HG02678 (cell line): ENCODE measurements around the gene NRN1L.
A peak's percentile ranks its signal among the peaks of the same experiment; 100 is the strongest.
"Not testable (repeated sequence)": the region's sequence is repeated elsewhere in the genome, so short reads cannot be mapped to it uniquely, and the experiment has no call there.

Source experiments
- ATAC-seq: cut with Tn5 transposase; IDR thresholded peaks from one replicate; pipeline ENCODE4 v1.9.1; 2021; ENCODE audit warnings: mild to moderate bottlenecking, moderate library complexity; ENCODE audit not compliant: unreplicated experiment

The NRN1L gene

GRCh38 chr16:67881621-67882161, 3.0 kb upstream of the NRN1L start:
- ATAC-seq: no peak

GRCh38 chr16:67882374-67883145, 2.1 kb upstream of the NRN1L start:
- ATAC-seq: no peak

- no peak for ATAC-seq
Observed at GRCh38 chr16:67883146-67883871, 1.4 kb upstream of the NRN1L start.

- no peak for ATAC-seq
Observed at GRCh38 chr16:67883872-67884261, 818 bp upstream of the NRN1L start.

GRCh38 chr16:67885545-67885944, 860 bp downstream of the NRN1L start:
- ATAC-seq: no peak

GRCh38 chr16:67885976-67886375, 1.3 kb downstream of the NRN1L start:
- no peak for ATAC-seq

GRCh38 chr16:67886387-67886786, 1.7 kb downstream of the NRN1L start:
- ATAC-seq: no peak

GRCh38 chr16:67888331-67888730, 3.6 kb downstream of the NRN1L start:
- ATAC-seq: no peak

- no peak for ATAC-seq
Observed at GRCh38 chr16:67892375-67892774, 7.7 kb downstream of the NRN1L start.

GRCh38 chr16:67892899-67893742, 8.4 kb downstream of the NRN1L start, which contains the start of gene PSKH1:
Gene PSKH1 (plus strand): TSS chr16:67893254. CDS start chr16:67908750, 15,496 bp downstream.
- peak; percentile 91 for ATAC-seq

GRCh38 chr16:67893743-67894399, 9.2 kb downstream of the NRN1L start:
- ATAC-seq: no peak

GRCh38 chr16:67897231-67897630, 12.5 kb downstream of the NRN1L start:
- no peak for ATAC-seq

GRCh38 chr16:67901734-67902133, 17.0 kb downstream of the NRN1L start:
- no peak for ATAC-seq

- ATAC-seq: no peak
Observed at GRCh38 chr16:67902831-67903230, 18.1 kb downstream of the NRN1L start.

- ATAC-seq: no peak
Observed at GRCh38 chr16:67907397-67908180, 22.9 kb downstream of the NRN1L start.

- ATAC-seq: no peak
Observed at GRCh38 chr16:67909056-67909742, 24.5 kb downstream of the NRN1L start.

GRCh38 chr16:67910158-67910557, 25.5 kb downstream of the NRN1L start:
- no peak for ATAC-seq

- no peak for ATAC-seq
Observed at GRCh38 chr16:67914758-67915495, 30.2 kb downstream of the NRN1L start.

- ATAC-seq: not testable (repeated sequence)
Observed at GRCh38 chr16:67915496-67915769, 30.7 kb downstream of the NRN1L start.
